Rectal smooth muscle tissue (tissue), 1 donor: Measurements from ENCODE around the gene MUC22.
"Not testable (repeated sequence)": the region's sequence is repeated elsewhere in the genome, so short reads cannot be mapped to it uniquely, and the experiment has no call there.

Source experiments
- H3K27ac ChIP-seq: one replicate; pipeline ENCODE4 v1.7.0; 2013; ENCODE audit warnings: low read depth, low read length, inconsistent platforms
- H3K27me3 ChIP-seq: one replicate; pipeline ENCODE4 v1.7.0; 2013; ENCODE audit warnings: low read length; ENCODE audit not compliant: control insufficient read depth, insufficient read depth
- H3K36me3 ChIP-seq: one replicate; pipeline ENCODE4 v1.7.0; 2013; ENCODE audit warnings: low read length; ENCODE audit not compliant: control insufficient read depth, insufficient read depth
- H3K4me1 ChIP-seq: one replicate; pipeline ENCODE4 v1.7.0; 2013; ENCODE audit warnings: low read length; ENCODE audit not compliant: control insufficient read depth, insufficient read depth
- H3K4me3 ChIP-seq: one replicate; pipeline ENCODE4 v1.7.0; 2013; ENCODE audit warnings: low read length
- H3K9ac ChIP-seq: one replicate; pipeline ENCODE4 v1.7.0; 2013; ENCODE audit warnings: low read length

MUC22 gene

GRCh38 chr6:30979690-30980089 lies 30.6 kb upstream of the MUC22 start:
- no peaks in the 10 kb centered on the region for H3K36me3 ChIP-seq
- no peak overlapping the region for H3K4me3 ChIP-seq
- H3K4me1 ChIP-seq, result no peaks in the 10 kb centered on the region
- H3K27me3 ChIP-seq, result no peaks in the 10 kb centered on the region
- H3K9ac ChIP-seq, result no peak overlapping the region
- no peak overlapping the region for H3K27ac ChIP-seq

- H3K27ac ChIP-seq, result no peak overlapping the region
- H3K36me3 ChIP-seq, result no peaks in the 10 kb centered on the region
Measured at GRCh38 chr6:30981942-30982772, 28.1 kb upstream of the MUC22 start.

GRCh38 chr6:30983439-30983838 lies 26.8 kb upstream of the MUC22 start, which contains the start of gene MUC21:
Gene MUC21, plus strand, starts transcription at chr6:30983718. Its CDS starts 241 bp downstream, at chr6:30983959.
- no peak within 1 kb of the TSS for H3K27ac ChIP-seq
- no peaks in the 10 kb centered on the region for H3K27me3 ChIP-seq
- H3K4me3 ChIP-seq, result no peak within 1 kb of the TSS
- H3K36me3 ChIP-seq, result no peaks in the 10 kb centered on the region
- no peaks in the 10 kb centered on the region for H3K4me1 ChIP-seq
- no peak within 1 kb of the TSS for H3K9ac ChIP-seq

More at GRCh38 chr6:30981942-30982772, 28.1 kb upstream of the MUC22 start:
- no peaks in the 10 kb centered on the region for H3K4me1 ChIP-seq
- no peaks in the 10 kb centered on the region for H3K27me3 ChIP-seq
- H3K9ac ChIP-seq, result no peak overlapping the region
- no peak overlapping the region for H3K4me3 ChIP-seq

- Histone ChIP-seq H3K27me3 (no peaks in the 10 kb centered on the region), H3K36me3 (no peaks in the 10 kb centered on the region), H3K4me3 (no peak overlapping the region), H3K4me1 (no peaks in the 10 kb centered on the region), H3K9ac (no peak overlapping the region), H3K27ac (no peak overlapping the region)
Measured at GRCh38 chr6:30985490-30985889, 24.8 kb upstream of the MUC22 start.

- Histone ChIP-seq H3K4me3 (no peak overlapping the region), H3K4me1 (no peaks in the 10 kb centered on the region), H3K27me3 (no peaks in the 10 kb centered on the region), H3K36me3 (no peaks in the 10 kb centered on the region), H3K9ac (no peak overlapping the region), H3K27ac (no peak overlapping the region)
Measured at GRCh38 chr6:30987304-30987703, 23.0 kb upstream of the MUC22 start.

GRCh38 chr6:30988209-30988825 lies 22.0 kb upstream of the MUC22 start:
- H3K27ac ChIP-seq, result no peak overlapping the region
- no peak overlapping the region for H3K9ac ChIP-seq
- H3K4me3 ChIP-seq, result no peak overlapping the region
- no peaks in the 10 kb centered on the region for H3K27me3 ChIP-seq
- no peaks in the 10 kb centered on the region for H3K36me3 ChIP-seq
- no peaks in the 10 kb centered on the region for H3K4me1 ChIP-seq

- no peak overlapping the region for H3K27ac ChIP-seq
- H3K4me3 ChIP-seq, result no peak overlapping the region
- no peaks in the 10 kb centered on the region for H3K27me3 ChIP-seq
- no peak overlapping the region for H3K9ac ChIP-seq
- no peaks in the 10 kb centered on the region for H3K4me1 ChIP-seq
- no peaks in the 10 kb centered on the region for H3K36me3 ChIP-seq
Measured at GRCh38 chr6:30990422-30991086, 19.7 kb upstream of the MUC22 start.

DNA sequence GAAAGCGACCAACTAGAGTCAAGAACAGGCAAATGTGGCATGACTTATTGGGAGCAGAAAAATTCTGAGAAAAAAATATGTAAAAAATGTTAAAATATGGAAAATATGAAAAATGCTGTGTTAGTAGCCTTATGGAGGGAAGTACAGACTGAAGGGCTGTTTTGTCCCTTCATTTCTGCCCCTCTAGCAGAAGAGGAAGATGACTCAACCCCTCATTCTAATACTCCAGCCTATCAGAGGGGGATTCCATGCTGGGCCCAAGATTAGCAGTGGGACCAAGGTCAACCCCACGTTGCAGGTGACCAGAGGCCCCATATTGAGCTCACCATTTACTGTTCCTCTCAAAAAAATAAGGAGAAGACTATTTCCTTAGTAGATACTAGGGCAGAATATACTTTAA lies 18.4 kb upstream of the MUC22 start:
- no peaks in the 10 kb centered on the region for H3K36me3 ChIP-seq
- no peak overlapping the region for H3K27ac ChIP-seq
- no peaks in the 10 kb centered on the region for H3K4me1 ChIP-seq
- H3K27me3 ChIP-seq, result no peaks in the 10 kb centered on the region
- no peak overlapping the region for H3K9ac ChIP-seq
- no peak overlapping the region for H3K4me3 ChIP-seq

- no peak overlapping the region for H3K4me3 ChIP-seq
- no peaks in the 10 kb centered on the region for H3K4me1 ChIP-seq
- H3K36me3 ChIP-seq, result no peaks in the 10 kb centered on the region
- no peaks in the 10 kb centered on the region for H3K27me3 ChIP-seq
- H3K27ac ChIP-seq, result no peak overlapping the region
- H3K9ac ChIP-seq, result no peak overlapping the region
Measured at GRCh38 chr6:30997301-30997700, 13.0 kb upstream of the MUC22 start.

- no peaks in the 10 kb centered on the region for H3K27me3 ChIP-seq
- H3K4me3 ChIP-seq, result no peak overlapping the region
Measured at GRCh38 chr6:30998785-30999184, 11.5 kb upstream of the MUC22 start.

GRCh38 chr6:31000067-31000860 lies 10.0 kb upstream of the MUC22 start:
- not testable (repeated sequence) for H3K4me1 ChIP-seq, H3K27ac ChIP-seq, H3K9ac ChIP-seq, H3K36me3 ChIP-seq, H3K4me3 ChIP-seq, H3K27me3 ChIP-seq

More at GRCh38 chr6:30998785-30999184, 11.5 kb upstream of the MUC22 start:
- H3K4me1 ChIP-seq, result no peaks in the 10 kb centered on the region
- no peak overlapping the region for H3K27ac ChIP-seq
- H3K9ac ChIP-seq, result no peak overlapping the region
- H3K36me3 ChIP-seq, result no peaks in the 10 kb centered on the region
